GM12801 (cell line): Measurements from ENCODE around the gene IL4R.

ENCODE experiments used
- CTCF ChIP-seq: IDR thresholded peaks from one replicate; pipeline ENCODE4 v1.5.1; 2011; ENCODE audit warnings: control low read depth; ENCODE audit not compliant: insufficient read length; ENCODE audit errors: extremely low read depth

The IL4R gene

GRCh38 chr16:27362570-27363245 lies 48.9 kb downstream of the IL4R start:
- TF ChIP-seq CTCF = no peak

- TF ChIP-seq CTCF = no peak
Observed at GRCh38 chr16:27363246-27363632, 49.5 kb downstream of the IL4R start.

- no peak for TF ChIP-seq CTCF
Observed at GRCh38 chr16:27363797-27364196, 50.0 kb downstream of the IL4R start.

- TF ChIP-seq CTCF = no peak
Observed at GRCh38 chr16:27364493-27365141, 50.8 kb downstream of the IL4R start.

GRCh38 chr16:27365142-27366089 lies 51.6 kb downstream of the IL4R start:
- TF ChIP-seq CTCF = no peak

GRCh38 chr16:27366687-27367460 lies 53.1 kb downstream of the IL4R start:
- no peak for TF ChIP-seq CTCF
